GM21381 (cell line): ENCODE results near the gene CCDC186.
A peak's percentile ranks its signal among the peaks of the same experiment; 100 is the strongest.
"Not testable (repeated sequence)": the region's sequence is repeated elsewhere in the genome, so short reads cannot be mapped to it uniquely, and the experiment has no call there.

Experiments
- ATAC-seq: cut with Tn5 transposase; IDR thresholded peaks from one replicate; pipeline ENCODE4 v1.9.1; 2021; ENCODE audit warnings: mild to moderate bottlenecking, moderate library complexity; ENCODE audit not compliant: unreplicated experiment

CCDC186 gene

GRCh38 chr10:114174695-114175188 is 739 bp upstream of the CCDC186 start:
- no peak for ATAC-seq

- ATAC-seq: peak; percentile 0
Measured at GRCh38 chr10:114173603-114173920, 441 bp downstream of the CCDC186 start.

- ATAC-seq: no peak
Measured at GRCh38 chr10:114172776-114173602, 1.0 kb downstream of the CCDC186 start.

GRCh38 chr10:114172216-114172615 is 1.8 kb downstream of the CCDC186 start:
- ATAC-seq: no peak

GRCh38 chr10:114168450-114169009 is 5.5 kb downstream of the CCDC186 start:
- ATAC-seq: no peak

GRCh38 chr10:114167985-114168384 is 6.0 kb downstream of the CCDC186 start:
- ATAC-seq: no peak

- ATAC-seq: no peak
Measured at GRCh38 chr10:114166494-114166893, 7.5 kb downstream of the CCDC186 start.

GRCh38 chr10:114166043-114166442 is 8.0 kb downstream of the CCDC186 start:
- no peak for ATAC-seq

- no peak for ATAC-seq
Measured at GRCh38 chr10:114163062-114163461, 10.9 kb downstream of the CCDC186 start.

GRCh38 chr10:114157912-114158311 is 16.1 kb downstream of the CCDC186 start:
- no peak for ATAC-seq

- no peak for ATAC-seq
Measured at GRCh38 chr10:114151892-114152291, 22.1 kb downstream of the CCDC186 start.

GRCh38 chr10:114151486-114151885 is 22.5 kb downstream of the CCDC186 start:
- no peak for ATAC-seq

- ATAC-seq: not testable (repeated sequence)
Measured at GRCh38 chr10:114149476-114149875, 24.5 kb downstream of the CCDC186 start.

- no peak for ATAC-seq
Measured at GRCh38 chr10:114143160-114143559, 30.8 kb downstream of the CCDC186 start.

GRCh38 chr10:114142018-114142417 is 32.0 kb downstream of the CCDC186 start:
- no peak for ATAC-seq

- not testable (repeated sequence) for ATAC-seq
Measured at GRCh38 chr10:114140827-114141226, 33.2 kb downstream of the CCDC186 start.

GRCh38 chr10:114140036-114140435 is 34.0 kb downstream of the CCDC186 start:
- ATAC-seq: no peak

GRCh38 chr10:114138581-114138980 is 35.4 kb downstream of the CCDC186 start:
- no peak for ATAC-seq

GRCh38 chr10:114135476-114135875 is 38.5 kb downstream of the CCDC186 start:
- no peak for ATAC-seq

- ATAC-seq: peak; percentile 74
Measured at GRCh38 chr10:114131094-114131493, 42.9 kb downstream of the CCDC186 start.

GRCh38 chr10:114121031-114121430 is 53.0 kb downstream of the CCDC186 start:
- ATAC-seq: no peak

- ATAC-seq: no peak
Measured at GRCh38 chr10:114118514-114118913, 55.5 kb downstream of the CCDC186 start.
